HUES6 (cell line): Measurements from ENCODE around the gene METTL25B.
"Not testable (repeated sequence)": the region's sequence is repeated elsewhere in the genome, so short reads cannot be mapped to it uniquely, and the experiment has no call there.

Source experiments
- H3K27ac ChIP-seq: 2 replicates; pipeline ENCODE4 v1.7.0; 2013; ENCODE audit warnings: low read depth, mild to moderate bottlenecking, low read length, inconsistent platforms
- H3K27me3 ChIP-seq: 2 replicates; pipeline ENCODE4 v1.6.1; 2013; ENCODE audit warnings: low read length; ENCODE audit not compliant: control insufficient read depth, insufficient read depth
- H3K36me3 ChIP-seq: 2 replicates; pipeline ENCODE4 v1.6.1; 2013; ENCODE audit warnings: low read length; ENCODE audit not compliant: control insufficient read depth, insufficient read depth
- H3K4me1 ChIP-seq: 2 replicates; pipeline ENCODE4 v1.6.1; 2013; ENCODE audit warnings: low read length; ENCODE audit not compliant: control insufficient read depth, insufficient read depth
- H3K4me3 ChIP-seq: 2 replicates; pipeline ENCODE4 v1.5.1; 2013; ENCODE audit warnings: low read depth, low read length
- H3K9ac ChIP-seq: one replicate; pipeline ENCODE4 v1.6.1; 2013; ENCODE audit warnings: mild to moderate bottlenecking, low read length
- H3K9me3 ChIP-seq: 2 replicates; pipeline ENCODE4 v1.6.1; 2013; ENCODE audit warnings: low read depth, low read length; ENCODE audit not compliant: control insufficient read depth, insufficient read depth

METTL25B gene

DNA sequence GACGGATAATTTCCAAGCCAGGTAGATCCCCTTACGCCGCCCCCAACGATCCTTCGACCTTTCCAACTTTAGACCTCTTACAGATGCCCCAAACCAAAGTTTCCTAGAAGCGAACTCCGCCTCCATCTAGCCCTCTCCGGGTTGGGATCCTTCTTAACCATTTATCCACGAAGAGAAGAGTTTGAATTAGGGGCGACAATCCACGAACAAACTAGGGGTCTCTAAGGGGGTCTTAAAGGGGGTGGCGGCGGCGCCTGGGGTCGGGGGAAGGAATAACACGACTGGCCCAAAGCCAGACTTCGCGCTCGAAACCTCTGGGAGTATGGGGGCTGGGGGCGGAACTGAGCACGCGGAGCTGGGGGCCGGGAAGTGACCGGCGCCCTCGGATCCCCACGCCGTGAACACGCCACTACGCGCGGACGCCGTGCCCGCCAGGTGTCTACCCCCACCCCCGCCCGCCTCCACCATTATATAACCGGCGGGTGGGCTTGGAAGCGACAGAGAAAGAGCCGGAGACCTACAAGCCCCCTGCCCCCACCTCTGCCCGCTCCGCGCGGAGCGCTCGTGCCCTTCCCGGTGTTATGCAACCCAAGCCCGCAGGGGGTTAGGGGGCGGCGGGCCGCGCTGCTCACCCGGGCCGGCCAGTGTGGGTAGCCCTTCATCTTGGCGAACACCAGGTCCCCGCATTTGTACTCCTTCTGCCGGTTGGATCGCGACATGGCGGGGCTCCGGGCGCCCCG lies 22.6 kb downstream of the METTL25B start:
- H3K27ac ChIP-seq: peak overlapping the region; percentile 88
- H3K4me3 ChIP-seq: peak overlapping the region; percentile 94
- no peaks in the 10 kb centered on the region for H3K9me3 ChIP-seq
- no peaks in the 10 kb centered on the region for H3K27me3 ChIP-seq
- H3K4me1 ChIP-seq: peaks cover 47% of the 10 kb centered on the region
- peak overlapping the region; percentile 97 for H3K9ac ChIP-seq
- H3K36me3 ChIP-seq: no peaks in the 10 kb centered on the region

DNA sequence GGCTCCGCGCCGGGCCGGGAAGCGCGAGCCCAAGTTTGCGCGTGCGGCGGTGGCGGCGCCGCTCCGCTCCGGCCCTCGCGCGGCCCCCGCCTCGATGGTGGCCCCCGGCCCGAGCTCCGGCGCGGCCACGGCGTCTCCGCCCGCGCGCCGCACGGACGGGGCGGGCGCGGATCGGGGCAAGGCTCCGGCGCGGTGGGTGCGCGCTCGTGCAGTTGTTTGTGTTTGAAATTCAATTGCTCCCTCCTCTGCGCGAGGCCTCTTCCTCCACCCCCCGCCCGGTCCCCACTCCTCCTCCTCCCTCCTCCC lies 23.1 kb downstream of the METTL25B start, which contains the start of gene HDGF:
Gene HDGF (minus strand): TSS at position 225 of the 306 bp plus-strand sequence. CDS start 246 bp downstream, outside the sequence.
- Histone ChIP-seq H3K9ac (peak within 1 kb of the TSS; percentile 97), H3K4me3 (peak within 1 kb of the TSS; percentile 94), H3K9me3 (no peaks in the 10 kb centered on the region), H3K27ac (peak within 1 kb of the TSS; percentile 88), H3K27me3 (no peaks in the 10 kb centered on the region), H3K4me1 (peaks cover 42% of the 10 kb centered on the region), H3K36me3 (no peaks in the 10 kb centered on the region)

DNA sequence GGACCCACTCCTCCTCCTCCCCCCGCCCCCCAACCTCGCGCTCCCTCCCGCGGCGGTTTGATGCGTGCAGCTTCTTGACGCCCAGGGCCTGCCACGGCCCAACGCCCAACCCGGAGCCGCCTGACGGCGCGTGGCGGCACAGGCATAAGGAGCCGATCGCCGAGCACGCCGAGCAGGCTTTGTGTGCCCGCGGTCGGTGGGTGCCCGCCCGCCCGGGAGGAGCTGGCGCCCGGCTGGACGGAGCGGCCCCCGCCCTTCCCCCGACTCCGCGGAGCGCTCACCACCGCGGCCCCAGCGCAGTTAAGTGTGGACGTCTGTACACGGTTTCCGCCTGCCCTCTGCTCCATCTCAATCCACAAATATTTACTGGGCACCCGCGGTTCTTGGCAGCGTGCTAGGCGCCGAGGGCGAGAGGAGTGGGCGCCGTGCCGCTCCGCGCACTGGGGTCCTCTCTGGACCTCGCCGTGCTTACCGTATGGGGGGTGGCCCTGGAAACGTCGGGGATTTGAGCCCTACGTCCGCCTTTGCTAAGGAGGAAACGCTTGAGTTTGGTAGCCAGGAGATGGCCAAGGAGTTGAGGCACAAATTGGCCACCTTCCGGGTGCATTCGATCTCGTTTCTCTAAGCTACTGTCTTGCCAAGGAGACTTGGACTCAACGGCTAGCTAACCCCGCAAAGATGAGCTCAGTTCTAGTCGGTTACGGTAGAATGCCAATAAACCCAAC lies 23.6 kb downstream of the METTL25B start:
- Histone ChIP-seq H3K9ac (peak overlapping the region; percentile 97), H3K36me3 (no peaks in the 10 kb centered on the region), H3K27ac (peak overlapping the region; percentile 80), H3K27me3 (no peaks in the 10 kb centered on the region), H3K4me3 (peak overlapping the region; percentile 94), H3K9me3 (no peaks in the 10 kb centered on the region), H3K4me1 (peaks cover 39% of the 10 kb centered on the region)

DNA sequence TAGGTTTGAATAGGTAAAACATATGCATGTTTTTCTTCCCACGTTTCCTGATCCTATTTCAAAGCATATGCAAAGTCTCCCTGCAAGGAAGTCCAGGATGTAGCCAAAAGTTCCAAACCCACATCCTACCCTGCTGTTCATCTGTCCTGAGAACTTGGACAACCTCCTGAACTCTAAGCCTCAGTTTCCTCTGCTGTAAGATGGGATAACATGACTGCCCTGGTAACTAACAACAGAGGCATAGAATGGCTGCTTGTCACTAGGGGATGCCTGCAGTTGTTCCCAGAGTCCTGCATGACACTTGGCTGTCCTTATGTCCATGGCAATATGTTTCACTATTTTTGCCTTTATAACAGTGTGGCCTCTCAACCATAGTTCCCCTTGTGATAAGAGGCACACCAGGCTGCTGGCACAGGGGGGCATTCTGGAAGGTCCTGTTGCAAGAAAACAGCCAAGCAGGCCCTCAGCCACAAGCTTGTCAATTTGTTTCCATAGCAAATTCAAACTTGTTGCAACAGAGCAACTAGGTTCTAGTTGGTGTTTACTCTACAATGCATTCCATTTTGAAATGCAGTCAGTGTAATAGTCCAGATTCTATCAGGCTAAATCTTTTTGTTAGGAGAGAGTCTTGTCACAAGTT lies 24.7 kb downstream of the METTL25B start:
- Histone ChIP-seq H3K9me3 (no peaks in the 10 kb centered on the region), H3K36me3 (no peaks in the 10 kb centered on the region), H3K9ac (no peak overlapping the region), H3K27me3 (no peaks in the 10 kb centered on the region), H3K4me1 (peaks cover 31% of the 10 kb centered on the region), H3K4me3 (peak overlapping the region; percentile 94), H3K27ac (no peak overlapping the region)

DNA sequence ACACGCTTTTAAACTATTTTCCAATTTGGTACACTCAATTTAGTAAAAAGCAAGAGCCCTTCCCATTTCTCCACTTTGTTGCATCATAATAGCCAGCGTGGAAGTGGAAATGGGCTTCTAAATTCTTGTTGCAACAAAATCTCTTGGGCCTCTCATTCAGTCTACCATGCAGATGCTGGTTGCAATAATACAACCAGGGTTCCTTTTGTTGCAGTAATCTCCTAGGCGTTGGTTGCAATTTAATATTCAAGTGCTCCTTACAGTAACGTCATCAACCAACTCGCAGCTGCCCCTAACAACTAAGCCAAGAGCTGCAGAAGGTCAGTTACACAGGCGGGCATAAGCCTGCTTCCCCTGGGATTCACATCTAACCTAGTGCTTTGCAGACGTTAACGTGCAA lies 25.9 kb downstream of the METTL25B start:
- Histone ChIP-seq H3K27me3 (no peaks in the 10 kb centered on the region), H3K4me1 (peaks cover 18% of the 10 kb centered on the region), H3K27ac (no peak overlapping the region), H3K36me3 (no peaks in the 10 kb centered on the region), H3K9ac (no peak overlapping the region), H3K4me3 (no peak overlapping the region), H3K9me3 (no peaks in the 10 kb centered on the region)

DNA sequence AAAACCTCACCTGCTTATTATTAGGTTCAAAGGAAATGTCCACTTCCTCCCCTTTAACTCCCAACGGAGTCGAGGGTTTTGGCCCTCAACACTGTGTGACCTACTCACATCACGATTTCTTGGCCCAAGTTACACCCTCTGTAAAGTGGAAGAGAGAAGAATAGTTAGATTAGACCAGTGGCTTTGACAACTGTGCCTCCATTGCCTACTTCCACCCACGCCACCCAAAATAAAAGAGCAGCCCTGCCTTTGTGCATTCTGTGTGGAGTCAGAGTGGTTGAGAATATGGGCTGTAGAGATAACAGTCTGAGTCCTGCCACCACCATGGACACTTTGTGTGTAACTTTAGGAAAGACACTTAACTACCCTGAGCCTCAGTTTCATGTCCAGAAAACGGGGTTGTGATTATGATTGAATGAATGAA lies 27.3 kb downstream of the METTL25B start:
- no peak overlapping the region for H3K4me3 ChIP-seq
- no peaks in the 10 kb centered on the region for H3K9me3 ChIP-seq
- peaks cover 12% of the 10 kb centered on the region; the same call in 1 of the 2 replicates for H3K4me1 ChIP-seq
- H3K36me3 ChIP-seq: no peaks in the 10 kb centered on the region
- no peak overlapping the region for H3K27ac ChIP-seq
- no peak overlapping the region for H3K9ac ChIP-seq
- H3K27me3 ChIP-seq: no peaks in the 10 kb centered on the region

DNA sequence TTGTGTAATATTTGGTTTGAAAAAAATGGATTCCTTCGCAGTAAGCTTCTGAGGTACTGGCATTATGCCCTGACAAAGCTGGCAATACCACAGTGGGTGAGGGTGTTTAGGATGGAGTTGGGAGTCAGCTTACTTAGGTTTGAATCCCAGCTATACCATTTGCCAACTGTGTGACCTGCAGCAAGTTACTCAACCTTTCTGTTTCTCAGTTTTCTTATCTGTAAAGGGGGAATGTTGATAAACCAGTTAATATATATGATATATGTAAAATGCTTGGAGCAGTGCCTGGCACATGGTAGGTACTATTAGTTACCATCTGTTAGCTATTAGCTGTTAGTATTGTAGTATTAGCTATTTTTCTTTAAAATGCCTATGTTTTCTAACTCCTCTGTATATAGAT lies 28.1 kb downstream of the METTL25B start:
- no peak overlapping the region for H3K9ac ChIP-seq
- no peak overlapping the region for H3K4me3 ChIP-seq
- H3K27me3 ChIP-seq: no peaks in the 10 kb centered on the region
- H3K27ac ChIP-seq: no peak overlapping the region
- peaks cover 12% of the 10 kb centered on the region; the same call in 1 of the 2 replicates for H3K4me1 ChIP-seq
- H3K9me3 ChIP-seq: no peaks in the 10 kb centered on the region
- H3K36me3 ChIP-seq: no peaks in the 10 kb centered on the region

DNA sequence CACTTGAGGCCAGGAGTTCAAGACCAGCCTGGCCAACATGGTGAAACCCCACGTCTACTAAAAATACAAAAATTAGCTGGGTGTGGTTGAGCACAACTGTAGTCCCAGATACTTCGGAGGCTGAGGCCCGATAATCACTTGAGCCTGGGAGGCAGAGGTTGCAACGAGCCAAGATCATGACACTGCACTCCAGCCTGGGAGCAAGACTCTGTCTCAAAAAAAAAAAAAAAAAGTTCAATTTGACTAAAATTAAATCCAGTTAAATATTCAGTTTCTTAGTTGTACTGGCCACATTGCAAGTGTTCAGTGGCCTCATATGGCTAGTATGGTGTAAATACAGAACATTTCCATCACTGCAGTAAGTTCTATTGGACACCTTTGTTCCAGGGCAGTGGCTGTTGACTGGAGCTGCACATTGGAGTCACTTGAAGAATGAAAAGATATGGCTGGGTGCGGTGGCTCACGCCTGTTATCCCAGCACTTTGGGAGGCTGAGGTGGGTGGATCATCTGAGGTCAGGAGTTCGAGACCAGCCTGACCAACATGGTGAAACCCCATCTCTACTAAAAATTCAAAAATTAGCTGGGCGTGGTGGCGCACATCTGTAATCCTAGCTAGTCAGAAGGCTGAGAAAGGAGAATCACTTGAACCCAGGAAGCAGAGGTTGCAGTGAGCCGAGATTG lies 29.4 kb downstream of the METTL25B start:
- peaks cover 11% of the 10 kb centered on the region; the same call in 1 of the 2 replicates for H3K4me1 ChIP-seq
- H3K27me3 ChIP-seq, H3K9ac ChIP-seq, H3K36me3 ChIP-seq, H3K4me3 ChIP-seq, H3K9me3 ChIP-seq, H3K27ac ChIP-seq: not testable (repeated sequence)

DNA sequence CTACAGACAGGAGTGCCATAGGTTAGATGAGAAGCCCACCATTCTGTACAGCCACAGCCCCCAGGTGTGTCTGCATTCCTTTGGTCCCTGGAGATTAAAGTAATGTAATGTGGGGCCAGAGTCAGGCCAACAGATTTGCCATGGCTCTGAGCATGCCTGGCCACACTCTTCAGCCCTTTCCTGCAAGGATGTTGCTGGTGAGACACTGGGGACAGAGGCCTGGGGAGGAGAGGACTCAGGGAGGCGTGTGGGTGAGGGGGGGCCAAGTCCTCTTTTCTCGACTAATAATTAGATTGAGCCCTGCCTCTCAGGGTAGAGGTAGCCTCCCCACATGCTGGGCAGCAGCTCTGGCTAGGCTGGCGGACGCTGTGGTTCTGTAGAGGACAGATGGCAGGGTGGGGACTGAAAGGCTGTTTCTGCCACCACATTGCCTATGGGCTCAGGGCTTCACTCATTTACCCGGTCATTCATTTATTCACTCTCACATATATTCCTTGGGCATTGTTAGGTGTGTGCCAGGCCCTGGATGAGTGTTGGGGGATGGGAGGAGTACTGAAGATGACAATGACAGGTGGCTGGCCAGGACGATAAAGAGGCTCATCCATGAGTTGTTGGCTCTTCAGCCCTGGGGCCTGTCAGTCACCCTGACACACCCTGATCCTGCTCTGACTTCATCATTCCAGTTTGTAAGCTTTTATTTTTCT lies 32.0 kb downstream of the METTL25B start:
- Histone ChIP-seq H3K27ac (no peak overlapping the region), H3K9ac (no peak overlapping the region), H3K27me3 (no peaks in the 10 kb centered on the region), H3K36me3 (no peaks in the 10 kb centered on the region), H3K4me3 (no peak overlapping the region), H3K9me3 (no peaks in the 10 kb centered on the region), H3K4me1 (peaks cover 6% of the 10 kb centered on the region; the same call in 1 of the 2 replicates)

DNA sequence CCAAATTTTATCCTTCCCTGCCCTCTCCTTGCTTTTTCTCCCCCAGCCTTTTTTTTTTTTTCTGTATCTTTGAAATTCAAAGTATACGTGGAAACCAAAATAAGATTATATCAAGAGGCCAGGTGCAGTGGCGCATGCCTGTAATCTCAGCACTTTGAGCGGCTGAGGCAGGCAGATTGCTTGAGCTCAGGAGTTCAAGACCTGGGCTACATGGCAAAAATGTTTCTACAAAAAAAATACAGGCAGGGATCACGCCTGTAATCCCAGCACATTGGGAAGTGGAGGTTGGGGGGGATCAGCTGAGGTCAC lies 32.5 kb downstream of the METTL25B start:
- Histone ChIP-seq H3K36me3 (no peaks in the 10 kb centered on the region), H3K27me3 (no peaks in the 10 kb centered on the region), H3K9me3 (no peaks in the 10 kb centered on the region), H3K9ac (no peak overlapping the region), H3K4me3 (no peak overlapping the region), H3K27ac (no peak overlapping the region), H3K4me1 (peaks cover 6% of the 10 kb centered on the region; the same call in 1 of the 2 replicates)
